SK-N-SH (cell line): Measurements from ENCODE around the gene MSL1. TPM values are rescaled to one million over a fixed set of nuclear protein-coding genes. Genes with fewer than 3 reads are reported as not detected.

Source experiments
- CTCF ChIA-PET: fragments of 300-600, 350-600 bp; formaldehyde crosslinking; extraction: SDS; loops from one replicate; lab custom pipeline; 2021; lab: Yijun Ruan, JAX
- POLR2A ChIA-PET: fragments of 350-600 bp; sonication (Branson Sonifier 250); formaldehyde crosslinking; extraction: SDS; loops from one replicate; lab custom pipeline; 2020; ENCODE audit warnings: antibody characterized with exemption, inconsistent platforms; lab: Yijun Ruan, JAX
- DNase-seq: peaks from one replicate; pipeline ENCODE4 v3.0.0; 2012
- H2AFZ ChIP-seq: fragments of 200-600 bp; sonication (generic); 2 replicates; pipeline ENCODE4 v1.8.1; 2016; ENCODE audit warnings: antibody characterized with exemption, mild to moderate bottlenecking, low read depth
- H3F3A ChIP-seq: fragments of 200-600 bp; sonication (generic); replicated peaks from 2 replicates; pipeline ENCODE3; 2016; ENCODE audit warnings: antibody characterized with exemption, mild to moderate bottlenecking; ENCODE audit not compliant: insufficient read depth
- H3K27ac ChIP-seq, 2 experiments: fragments of 200-500 bp in 1 of 2; fragments of 200-600 bp in 1 of 2; sonication (Bioruptor generic) in 1 of 2; sonication (generic), shearing (Covaris generic) in 1 of 2; 2 replicates each; pipeline versions ENCODE4 v1.5.1 to v1.6.1; 2014 to 2016; ENCODE audit warnings: low read depth in 2 of 2, inconsistent platforms in 1 of 2, low read length in 1 of 2, mild to moderate bottlenecking in 1 of 2, mixed read lengths in 1 of 2
- H3K27me3 ChIP-seq: fragments of 200-600 bp; sonication (generic), shearing (Covaris generic); 2 replicates; pipeline ENCODE4 v1.6.1; 2016; ENCODE audit warnings: mixed run types; ENCODE audit not compliant: insufficient read depth
- H3K36me3 ChIP-seq, 2 experiments: fragments of 200-500 bp in 1 of 2; fragments of 200-600 bp in 1 of 2; sonication (Bioruptor generic) in 1 of 2; sonication (generic) in 1 of 2; replicated peaks in 1 of 2; 2 replicates each; pipeline versions ENCODE3 to v1.5.1; 2014 to 2016; ENCODE audit warnings: low read length in 1 of 2, mild to moderate bottlenecking in 1 of 2; ENCODE audit not compliant: insufficient read depth in 2 of 2, control insufficient read depth in 1 of 2
- H3K4me1 ChIP-seq, 2 experiments: fragments of 200-500 bp in 1 of 2; fragments of 200-600 bp in 1 of 2; sonication (Bioruptor generic) in 1 of 2; sonication (generic), shearing (Covaris generic) in 1 of 2; 2 replicates each; pipeline versions ENCODE4 v1.5.1 to v1.6.1; 2014 to 2016; ENCODE audit warnings: low read depth in 1 of 2, low read length in 1 of 2, mixed run types in 1 of 2; ENCODE audit not compliant: insufficient read depth in 2 of 2, control insufficient read depth in 1 of 2
- H3K4me2 ChIP-seq: fragments of 200-600 bp; sonication (generic), shearing (Covaris generic); 2 replicates; pipeline ENCODE4 v1.6.1; 2017; ENCODE audit warnings: mixed run types
- H3K4me3 ChIP-seq, 2 experiments: fragments of 200-500 bp in 1 of 2; fragments of 200-600 bp in 1 of 2; sonication (Bioruptor generic) in 1 of 2; sonication (generic), shearing (Covaris generic) in 1 of 2; 2 replicates each; pipeline versions ENCODE4 v1.5.1 to v1.8.1; 2014 to 2016; ENCODE audit warnings: low read depth in 2 of 2, inconsistent platforms in 1 of 2, low read length in 1 of 2, mild to moderate bottlenecking in 1 of 2, mixed read lengths in 1 of 2, moderate library complexity in 1 of 2
- H3K79me2 ChIP-seq: fragments of 200-600 bp; sonication (generic); 2 replicates; pipeline ENCODE4 v1.8.1; 2017; ENCODE audit warnings: mild to moderate bottlenecking; ENCODE audit not compliant: insufficient read depth
- H3K9ac ChIP-seq: fragments of 200-600 bp; sonication (generic); 2 replicates; pipeline ENCODE4 v1.6.1; 2017; ENCODE audit warnings: mixed run types
- H3K9me2 ChIP-seq: fragments of 200-600 bp; sonication (generic); 2 replicates; pipeline ENCODE4 v1.6.1; 2017; ENCODE audit warnings: mixed run types
- H3K9me3 ChIP-seq: fragments of 200-600 bp; sonication (generic); 2 replicates; pipeline ENCODE4 v1.6.1; 2017; ENCODE audit warnings: mixed run types, mild to moderate bottlenecking, moderate library complexity
- H4K20me1 ChIP-seq: fragments of 200-600 bp; sonication (generic); 2 replicates; pipeline ENCODE4 v1.6.1; 2017; ENCODE audit warnings: mild to moderate bottlenecking, mixed run types; ENCODE audit not compliant: insufficient read depth
- CHD2 ChIP-seq: fragments of 150-350 bp; IDR thresholded peaks from 2 replicates; pipeline ENCODE4 v1.6.1; 2018; ENCODE audit warnings: low read length; ENCODE audit not compliant: partially characterized antibody
- ELF1 ChIP-seq: IDR thresholded peaks from 2 replicates; pipeline ENCODE4 v1.4.0; 2012
- EZH2phosphoT487 ChIP-seq: fragments of 200-600 bp; sonication (generic); IDR thresholded peaks from 2 replicates; pipeline ENCODE4 v1.6.1; 2017; ENCODE audit warnings: low read depth, mixed run types, mild to moderate bottlenecking, antibody characterized with exemption, moderate library complexity, borderline replicate concordance
- FOSL2 ChIP-seq: IDR thresholded peaks from 2 replicates; pipeline ENCODE4 v1.4.0; 2012; ENCODE audit warnings: low read depth, mild to moderate bottlenecking, moderate library complexity, borderline replicate concordance
- FOXJ3 ChIP-seq: sonication (generic); formaldehyde crosslinking; IDR thresholded peaks from 2 replicates; pipeline ENCODE4 v1.5.1; 2020; ENCODE audit warnings: mild to moderate bottlenecking, missing genetic modification reagents
- GABPA ChIP-seq: IDR thresholded peaks from 2 replicates; pipeline ENCODE4 v1.4.0; 2012; ENCODE audit warnings: low read depth, mild to moderate bottlenecking
- GATA2 ChIP-seq: sonication (generic); formaldehyde crosslinking; IDR thresholded peaks from 2 replicates; pipeline ENCODE4 v1.5.0; 2020; ENCODE audit warnings: mild to moderate bottlenecking, missing genetic modification reagents
- JUND ChIP-seq: IDR thresholded peaks from 2 replicates; pipeline ENCODE4 v1.4.0; 2012
- MEF2A ChIP-seq: IDR thresholded peaks from 2 replicates; pipeline ENCODE4 v1.4.0; 2012; ENCODE audit warnings: low read depth, borderline replicate concordance
- MXI1 ChIP-seq: IDR thresholded peaks from 2 replicates; pipeline ENCODE4 v1.6.1; 2012; ENCODE audit warnings: mild to moderate bottlenecking, low read depth, low read length, improper control_type of control experiment
- NFIC ChIP-seq: IDR thresholded peaks from 2 replicates; pipeline ENCODE4 v1.4.0; 2012; ENCODE audit warnings: borderline replicate concordance
- NRF1 ChIP-seq: IDR thresholded peaks from 2 replicates; pipeline ENCODE4 v1.6.1; 2012; ENCODE audit warnings: low read depth, mild to moderate bottlenecking, low read length
- POLR2AphosphoS5 ChIP-seq: IDR thresholded peaks from 2 replicates; pipeline ENCODE4 v1.6.1; 2012; ENCODE audit warnings: low read depth, low read length
- RAD21 ChIP-seq: IDR thresholded peaks from 2 replicates; pipeline ENCODE4 v1.6.1; 2012; ENCODE audit warnings: mild to moderate bottlenecking, low read length
- RFX5 ChIP-seq: IDR thresholded peaks from 2 replicates; pipeline ENCODE4 v1.6.1; 2012; ENCODE audit warnings: mild to moderate bottlenecking, improper control_type of control experiment, low read length
- SIN3A ChIP-seq: IDR thresholded peaks from 2 replicates; pipeline ENCODE4 v1.6.1; 2012; ENCODE audit warnings: low read depth, mild to moderate bottlenecking, low read length, moderate library complexity, borderline replicate concordance
- SMC3 ChIP-seq: IDR thresholded peaks from 2 replicates; pipeline ENCODE4 v1.6.1; 2012; ENCODE audit warnings: low read depth, low read length, improper control_type of control experiment
- TAF1 ChIP-seq: IDR thresholded peaks from 2 replicates; pipeline ENCODE4 v1.6.1; 2012; ENCODE audit warnings: low read depth, mild to moderate bottlenecking, low read length, moderate library complexity, borderline replicate concordance
- TCF12 ChIP-seq: IDR thresholded peaks from 2 replicates; pipeline ENCODE4 v1.4.0; 2012
- YY1 ChIP-seq: IDR thresholded peaks from 2 replicates; pipeline ENCODE4 v1.4.0; 2012; ENCODE audit warnings: low read depth, mild to moderate bottlenecking
- WGBS: methylation state at CpG from one replicate; pipeline ENCODE4 v1.1.6; 2017; ENCODE audit warnings: low lambda C conversion rate; 5-methylcytosine and 5-hydroxymethylcytosine counted together
- polyA plus RNA-seq, 3 experiments: library from polyadenylated mRNA; depleted of rRNA; stranded (reverse); fragments of >200 nt; gene quantifications; 2 replicates each; pipeline ENCODE4 v1.2.3, GENCODE V29; 2012
- TF ChIP-seq, protein P1 (sequence below): IDR thresholded peaks from 2 replicates; pipeline ENCODE4 v1.4.0; 2012; ENCODE audit warnings: low read depth
- TF ChIP-seq, protein P2 (sequence below): IDR thresholded peaks from 2 replicates; pipeline ENCODE4 v1.4.0; 2012; ENCODE audit warnings: low read depth, borderline replicate concordance
- TF ChIP-seq, protein P3 (sequence below): fragments of 150-350 bp; IDR thresholded peaks from 2 replicates; pipeline ENCODE4 v1.6.1; 2017; ENCODE audit warnings: antibody characterized with exemption, low read length, low read depth, borderline replicate concordance

MSL1 gene, protein sequence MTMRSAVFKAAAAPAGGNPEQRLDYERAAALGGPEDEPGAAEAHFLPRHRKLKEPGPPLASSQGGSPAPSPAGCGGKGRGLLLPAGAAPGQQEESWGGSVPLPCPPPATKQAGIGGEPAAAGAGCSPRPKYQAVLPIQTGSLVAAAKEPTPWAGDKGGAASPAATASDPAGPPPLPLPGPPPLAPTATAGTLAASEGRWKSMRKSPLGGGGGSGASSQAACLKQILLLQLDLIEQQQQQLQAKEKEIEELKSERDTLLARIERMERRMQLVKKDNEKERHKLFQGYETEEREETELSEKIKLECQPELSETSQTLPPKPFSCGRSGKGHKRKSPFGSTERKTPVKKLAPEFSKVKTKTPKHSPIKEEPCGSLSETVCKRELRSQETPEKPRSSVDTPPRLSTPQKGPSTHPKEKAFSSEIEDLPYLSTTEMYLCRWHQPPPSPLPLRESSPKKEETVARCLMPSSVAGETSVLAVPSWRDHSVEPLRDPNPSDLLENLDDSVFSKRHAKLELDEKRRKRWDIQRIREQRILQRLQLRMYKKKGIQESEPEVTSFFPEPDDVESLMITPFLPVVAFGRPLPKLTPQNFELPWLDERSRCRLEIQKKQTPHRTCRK
- 30.2 and 39.8 TPM in 2 replicates for polyA plus RNA-seq (2012; rRNA removed)
- 32.5 and 37.5 TPM in 2 replicates for polyA plus RNA-seq (2012; cell fraction: cytosol; rRNA removed)
- polyA plus RNA-seq (2012; cell fraction: nucleus; rRNA removed): 55.2 and 97.3 TPM in 2 replicates

DNA sequence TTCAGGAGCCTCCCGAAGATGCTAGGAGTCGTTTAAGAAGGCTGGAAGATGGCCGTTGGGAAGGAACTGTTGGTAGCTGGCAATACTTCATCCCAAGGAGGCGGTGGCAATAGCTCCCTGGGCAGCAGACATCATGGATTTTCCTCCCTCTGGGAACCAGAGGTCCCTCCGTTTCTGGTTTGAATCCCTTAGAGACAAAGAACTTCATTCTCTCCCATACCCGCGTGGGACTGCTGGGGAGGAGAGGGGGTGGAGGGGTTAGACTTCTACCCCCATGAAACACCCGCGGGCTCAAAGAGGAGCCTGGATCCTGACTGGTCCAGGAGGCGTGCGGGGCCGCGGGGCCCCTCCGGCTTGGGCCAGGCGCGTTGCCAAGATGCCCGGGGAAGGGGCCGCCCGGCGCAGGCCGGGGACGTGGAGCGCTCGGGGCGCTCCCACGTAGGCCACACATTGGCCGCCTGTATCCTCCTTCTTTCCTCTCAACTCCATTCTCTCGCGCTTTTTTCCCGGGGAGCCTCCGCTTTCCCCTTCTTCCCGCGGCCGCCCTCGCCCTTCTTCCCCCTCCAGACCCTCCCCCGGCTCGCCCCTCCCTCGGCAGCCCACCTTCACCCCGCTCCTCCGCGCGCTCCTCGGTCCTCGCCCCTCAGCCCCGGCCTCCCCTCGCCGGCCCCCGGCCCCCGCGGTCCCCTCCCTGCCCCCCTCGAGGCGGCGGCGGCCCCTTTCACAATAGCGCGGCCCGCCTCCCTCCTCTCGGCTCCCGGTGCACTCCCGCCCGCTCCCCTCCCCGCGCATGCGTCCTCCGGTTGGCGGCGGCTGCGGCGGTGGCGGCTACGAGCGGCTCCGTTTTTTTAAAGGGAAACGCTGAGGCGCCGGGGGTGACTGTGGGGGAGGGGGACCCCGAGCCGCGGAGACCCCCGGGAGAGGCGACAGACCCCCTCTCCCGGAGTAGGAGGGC lies at the start of gene MSL1:
TSS of gene MSL1 (plus strand) at position 791 of the 955 bp plus-strand sequence. CDS start 642 bp downstream, outside the sequence.
- Histone ChIP-seq H2AFZ (peak within 1 kb of the TSS; percentile 20; the same call in 1 of the 2 replicates), H3K79me2 (peaks cover 65% of the 10 kb centered on the region)

DNA sequence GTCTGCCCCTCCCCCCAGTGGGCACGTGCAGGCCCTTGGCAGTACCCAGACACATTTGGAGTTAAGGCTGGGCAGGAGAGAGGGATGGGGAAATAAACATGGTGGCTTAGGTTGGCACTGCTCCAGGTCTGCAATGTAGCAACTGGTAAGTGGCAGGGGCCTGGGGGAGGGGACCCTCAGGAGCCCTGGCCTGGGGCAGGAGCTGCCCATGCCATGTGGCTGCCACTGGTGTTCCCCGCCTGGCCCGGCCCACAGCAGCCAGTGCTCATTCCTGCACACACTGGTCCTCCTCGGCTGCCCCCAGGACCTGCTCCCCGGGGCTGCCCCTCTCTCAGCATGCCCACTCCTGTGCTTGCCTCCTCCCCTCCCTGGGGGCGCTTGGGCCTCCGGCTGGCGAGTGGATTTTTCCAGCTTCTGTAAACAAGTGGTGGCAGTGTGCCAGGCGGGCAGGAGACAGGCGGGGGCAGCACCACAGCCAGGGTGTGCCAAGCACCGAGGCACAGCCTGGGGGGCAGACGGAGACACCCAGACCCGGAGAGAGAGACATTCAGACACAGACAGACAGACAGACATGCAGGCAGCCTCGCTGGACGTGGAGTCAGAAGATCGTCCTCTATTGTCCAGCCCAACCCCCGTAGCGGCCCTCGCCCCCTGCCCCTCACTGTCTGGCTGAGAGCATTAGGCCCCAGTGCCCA lies 49.6 kb upstream of the MSL1 start:
- Histone ChIP-seq H3K4me2 (peak overlapping the region; percentile 76; the same call in 1 of the 2 replicates), H3F3A (peaks cover 14% of the 10 kb centered on the region), H3K4me3 (no peak overlapping the region), H3K27me3 (no peaks in the 10 kb centered on the region), H3K36me3 (no peaks in the 10 kb centered on the region), H3K79me2 (peaks cover 37% of the 10 kb centered on the region; the same call in 1 of the 2 replicates), H3K4me1 (peaks cover 57 to 84% of the 10 kb centered on the region in 2 experiments; a peak in 3 of 4 replicates), H4K20me1 (0 out of 2 replicates have a peak, but pooled peaks cover 3% of the 10 kb centered on the region), H3K9me3 (no peaks in the 10 kb centered on the region), H3K27ac (peak overlapping the region; percentile 51 to 93), H3K9ac (no peak overlapping the region), H3K9me2 (no peaks in the 10 kb centered on the region), H2AFZ (no peak overlapping the region)
- DNase-seq: peak; percentile 79
- CTCF ChIA-PET: interaction anchor here (1.2 to 9.3 kb wide), 10 partner anchors 9 to 369 kb away, joined by 3 to 160 read pairs (median 10); partner anchors contain the start of genes MED24 and THRA
- 0% methylated on average over 4 of the region's 19 CpGs for WGBS
- POLR2A ChIA-PET: no interaction called here
- peak; percentile 87; the same call in 1 of the 2 replicates for TF ChIP-seq FOXJ3 (CRISPR knock-in tag)
- TF ChIP-seq, protein P1, sequence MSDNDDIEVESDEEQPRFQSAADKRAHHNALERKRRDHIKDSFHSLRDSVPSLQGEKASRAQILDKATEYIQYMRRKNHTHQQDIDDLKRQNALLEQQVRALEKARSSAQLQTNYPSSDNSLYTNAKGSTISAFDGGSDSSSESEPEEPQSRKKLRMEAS: 0 out of 2 replicates have a peak, but pooled peaks have one; percentile 41
- TF ChIP-seq RFX5: no peak
- TF ChIP-seq, protein P2, sequence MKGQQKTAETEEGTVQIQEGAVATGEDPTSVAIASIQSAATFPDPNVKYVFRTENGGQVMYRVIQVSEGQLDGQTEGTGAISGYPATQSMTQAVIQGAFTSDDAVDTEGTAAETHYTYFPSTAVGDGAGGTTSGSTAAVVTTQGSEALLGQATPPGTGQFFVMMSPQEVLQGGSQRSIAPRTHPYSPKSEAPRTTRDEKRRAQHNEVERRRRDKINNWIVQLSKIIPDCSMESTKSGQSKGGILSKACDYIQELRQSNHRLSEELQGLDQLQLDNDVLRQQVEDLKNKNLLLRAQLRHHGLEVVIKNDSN: 0 out of 2 replicates have a peak, but pooled peaks have one; percentile 29
- TF ChIP-seq CHD2: peak; percentile 81
- TF ChIP-seq GATA2: peak; percentile 35; the same call in 1 of the 2 replicates
- TF ChIP-seq, protein P3, sequence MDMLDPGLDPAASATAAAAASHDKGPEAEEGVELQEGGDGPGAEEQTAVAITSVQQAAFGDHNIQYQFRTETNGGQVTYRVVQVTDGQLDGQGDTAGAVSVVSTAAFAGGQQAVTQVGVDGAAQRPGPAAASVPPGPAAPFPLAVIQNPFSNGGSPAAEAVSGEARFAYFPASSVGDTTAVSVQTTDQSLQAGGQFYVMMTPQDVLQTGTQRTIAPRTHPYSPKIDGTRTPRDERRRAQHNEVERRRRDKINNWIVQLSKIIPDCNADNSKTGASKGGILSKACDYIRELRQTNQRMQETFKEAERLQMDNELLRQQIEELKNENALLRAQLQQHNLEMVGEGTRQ: peak; percentile 15; the same call in 1 of the 2 replicates
- TF ChIP-seq SIN3A: no peak
- 0 out of 2 replicates have a peak, but pooled peaks have one; percentile 2 for TF ChIP-seq TCF12
- TF ChIP-seq NFIC: peak; percentile 75
- no peak for TF ChIP-seq ELF1
- TF ChIP-seq MXI1: peak; percentile 60; the same call in 1 of the 2 replicates

More for the DNA sequence above, at the start of gene MSL1:
- Histone ChIP-seq H3K9me2 (no peaks in the 10 kb centered on the region), H3K9me3 (no peaks in the 10 kb centered on the region), H3K4me2 (peak within 1 kb of the TSS; percentile 97), H4K20me1 (peaks cover 31% of the 10 kb centered on the region), H3K4me1 (peaks cover 6 to 7% of the 10 kb centered on the region in 2 experiments; a peak in 2 of 4 replicates), H3K9ac (peak within 1 kb of the TSS; percentile 98), H3F3A (peaks cover 3% of the 10 kb centered on the region), H3K36me3 (peaks cover 2 to 5% of the 10 kb centered on the region in 2 experiments), H3K27me3 (no peaks in the 10 kb centered on the region), H3K27ac (peak within 1 kb of the TSS; percentile 89 to 92), H3K4me3 (peak within 1 kb of the TSS; percentile 81 to 99)
- whole genome bisulfite sequencing: 1% methylated on average over 50 of the region's 82 CpGs
- DNase-seq: peak; percentile 98
- TF ChIP-seq, protein P1: peak; percentile 53; the same call in 1 of the 2 replicates
- TF ChIP-seq SMC3 (no peak), JUND (no peak), NRF1 (peak; percentile 75), TAF1 (peak; percentile 51), POLR2AphosphoS5 (0 out of 2 replicates have a peak, but pooled peaks have one; percentile 43), CHD2 (no peak), MEF2A (no peak), FOSL2 (no peak), EZH2phosphoT487 (no peak), YY1 (peak; percentile 58; the same call in 1 of the 2 replicates), RAD21 (no peak), RFX5 (no peak), ELF1 (no peak), GABPA (no peak)
- POLR2A ChIA-PET: interaction anchor here (0.6 to 3.1 kb wide), 4 partner anchors 8 to 1627 kb away, joined by 3 to 20 read pairs (median 10); partner anchors contain the start of gene CASC3
- CTCF ChIA-PET: interaction anchor here (0.6 to 2.2 kb wide), 4 partner anchors 9 to 56 kb away, joined by 4 to 10 read pairs (median 6); partner anchors contain the start of gene RAPGEFL1
